TTC549 (cell line): ENCODE results near the gene GLYR1.

Source experiments
- FAIRE-seq: peaks from 2 replicates; lab custom pipeline; 2012; peaks lifted over from hg19 to GRCh38; lab: Jason Lieb, UNC

Gene GLYR1

DNA sequence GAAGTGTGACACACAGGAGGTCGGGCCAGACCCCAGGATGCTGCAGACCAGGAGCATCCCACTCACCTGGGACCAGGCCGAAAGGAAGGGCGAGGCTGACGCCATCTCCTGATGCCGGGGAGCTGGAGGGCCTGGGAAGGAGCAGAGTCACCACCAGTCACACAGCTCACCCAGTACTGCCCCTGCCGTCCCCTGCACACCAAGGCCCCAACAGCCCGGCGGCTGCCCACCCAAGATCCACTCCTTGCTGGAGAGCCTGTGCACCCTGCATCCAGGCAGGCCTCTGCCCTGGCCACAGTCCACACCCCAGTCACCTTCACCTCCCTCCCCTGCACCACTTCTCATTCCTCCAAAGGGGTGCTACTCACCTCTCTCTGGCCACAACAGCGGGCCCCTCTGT is 84.9 kb downstream of the GLYR1 start:
- no peak for FAIRE-seq

- no peak for FAIRE-seq
These were observed 86.7 kb downstream of the GLYR1 start for GRCh38 chr16:4760221-4760910.

DNA sequence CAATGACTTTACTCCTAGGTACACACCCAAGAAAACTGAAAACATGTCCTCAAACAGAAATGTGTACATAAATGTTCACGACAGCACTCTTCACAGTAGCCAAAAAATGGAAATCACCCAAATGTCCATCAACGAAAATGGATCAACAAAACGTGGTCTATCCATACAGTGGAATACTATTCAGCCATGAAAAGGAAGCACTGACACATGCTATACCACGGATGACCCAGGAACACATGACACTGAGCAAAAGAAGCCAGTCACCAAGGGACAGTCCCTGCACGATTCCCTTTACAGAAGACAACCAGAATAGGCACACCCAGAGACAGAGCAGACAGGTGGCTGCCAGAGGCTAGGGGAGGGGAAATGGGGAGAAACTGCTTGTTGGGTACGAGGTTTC is 91.4 kb downstream of the GLYR1 start:
- FAIRE-seq: no peak

DNA sequence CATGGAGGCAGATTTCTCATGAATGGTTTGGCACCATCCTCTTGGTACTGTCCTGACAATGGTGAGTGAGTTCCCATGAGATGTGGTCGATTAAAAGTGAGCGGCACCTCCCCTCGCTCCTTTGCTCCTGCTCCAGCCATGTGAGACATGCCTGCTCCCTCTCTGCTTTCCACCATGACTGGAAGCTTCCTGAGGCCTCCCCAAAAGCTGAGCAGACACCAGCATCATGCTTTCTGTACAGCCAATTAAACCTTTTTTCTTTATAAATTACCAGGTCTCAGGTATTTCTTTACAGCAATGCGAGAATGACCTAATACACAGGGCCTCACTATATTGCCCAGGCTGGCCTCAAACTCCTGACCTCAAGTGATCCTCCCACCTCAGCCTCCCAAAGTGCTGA is 92.2 kb downstream of the GLYR1 start:
- FAIRE-seq: no peak

DNA sequence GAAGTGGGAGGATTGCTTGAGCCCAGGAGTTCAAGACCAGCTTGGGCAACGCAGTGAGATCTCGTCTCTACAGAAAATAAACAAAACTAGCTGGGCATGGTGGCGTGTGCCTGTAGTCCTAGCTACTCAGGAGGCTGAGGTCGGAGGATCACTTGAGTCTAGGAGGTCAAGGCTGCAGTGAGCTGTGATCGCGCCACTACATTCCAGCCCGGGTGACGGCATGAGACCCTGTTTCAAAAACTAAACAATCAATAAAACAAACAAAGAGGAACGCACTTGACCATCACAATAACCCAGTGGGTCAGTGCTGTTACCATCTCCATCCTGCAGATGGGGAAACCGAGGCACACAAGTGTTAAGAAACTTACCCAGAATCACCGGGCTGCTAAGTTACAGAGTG is 93.9 kb downstream of the GLYR1 start:
- no peak for FAIRE-seq
